Upper lobe of right lung (tissue), 1 donor: ENCODE results near the gene NDST1. TPM values are rescaled to one million over a fixed set of nuclear protein-coding genes. Genes with fewer than 3 reads are reported as not detected.

Experiments
- ATAC-seq: fragments of 200-7000 bp; cut with Tn5 transposase; one replicate; pipeline ENCODE4 v1.9.1; 2020; ENCODE audit warnings: mild to moderate bottlenecking, moderate library complexity
- DNase-seq: peaks from one replicate; pipeline ENCODE4 v3.0.0-alpha.2; 2020
- H3K27ac ChIP-seq: fragments of 200-600 bp; one replicate; pipeline ENCODE4 v1.8.0; 2022
- H3K27me3 ChIP-seq: fragments of 200-600 bp; one replicate; pipeline ENCODE4 v1.8.0; 2022; ENCODE audit warnings: mild to moderate bottlenecking
- H3K36me3 ChIP-seq: fragments of 200-600 bp; one replicate; pipeline ENCODE4 v1.8.0; 2022
- H3K4me1 ChIP-seq: fragments of 200-600 bp; one replicate; pipeline ENCODE4 v1.8.0; 2022
- H3K4me3 ChIP-seq: fragments of 200-600 bp; one replicate; pipeline ENCODE4 v1.8.0; 2022; ENCODE audit warnings: mild to moderate bottlenecking
- H3K9me3 ChIP-seq: fragments of 200-600 bp; one replicate; pipeline ENCODE4 v1.8.0; 2022
- intact Hi-C: fragments of 100-400 bp; cut with DNase I; formaldehyde crosslinking; loops from one replicate; pipeline ENCODE4 v1.11.0; 2022
- total RNA-seq: library from RNA; stranded (reverse); fragmentation: NEBNext Ultra II Directional; extraction: Animal tissue kit (Norgen Biotek cat#: 25700); gene quantifications from one replicate; pipeline ENCODE4 v1.2.1, GENCODE V29; 2021
- TF ChIP-seq, protein P1 (sequence below): fragments of 200-600 bp; IDR thresholded peaks from one replicate; pipeline ENCODE4 v1.8.0; 2022; ENCODE audit warnings: antibody characterized with exemption
- donor health status: DM: no; HTN: yes; CAD: no; lungs with severe emphysema.

Gene NDST1
- total RNA-seq, 1 donor from 2014 or later, result 143 TPM

DNA sequence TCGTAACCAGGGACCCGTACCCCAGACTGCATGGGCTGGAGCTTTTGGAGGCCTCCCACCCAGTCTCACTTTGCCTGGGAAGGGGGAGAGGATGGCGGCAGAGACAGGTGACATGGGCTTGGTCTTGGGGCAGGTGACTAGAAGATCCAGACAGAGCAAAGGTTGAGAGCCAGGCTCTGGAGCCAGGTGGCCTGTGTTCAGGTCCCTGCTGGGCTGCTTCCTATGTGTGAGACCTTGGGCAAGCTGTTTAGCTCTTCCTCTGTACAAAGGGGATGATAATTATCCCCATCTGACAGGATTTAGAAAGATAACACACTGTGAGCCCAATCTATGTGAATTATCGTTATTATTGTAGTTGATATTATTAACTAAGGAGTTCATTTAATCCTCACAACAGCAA lies 16.1 kb upstream of the NDST1 start:
- ATAC-seq (no peak), DNase-seq (no peak)
- no peaks in the 10 kb centered on the region for H3K27me3 ChIP-seq
- H3K27ac ChIP-seq, result peak overlapping the region; percentile 91
- peaks cover 7% of the 10 kb centered on the region for H3K36me3 ChIP-seq
- peaks cover 74% of the 10 kb centered on the region for H3K4me1 ChIP-seq
- H3K9me3 ChIP-seq, result no peaks in the 10 kb centered on the region
- TF ChIP-seq, protein P1, sequence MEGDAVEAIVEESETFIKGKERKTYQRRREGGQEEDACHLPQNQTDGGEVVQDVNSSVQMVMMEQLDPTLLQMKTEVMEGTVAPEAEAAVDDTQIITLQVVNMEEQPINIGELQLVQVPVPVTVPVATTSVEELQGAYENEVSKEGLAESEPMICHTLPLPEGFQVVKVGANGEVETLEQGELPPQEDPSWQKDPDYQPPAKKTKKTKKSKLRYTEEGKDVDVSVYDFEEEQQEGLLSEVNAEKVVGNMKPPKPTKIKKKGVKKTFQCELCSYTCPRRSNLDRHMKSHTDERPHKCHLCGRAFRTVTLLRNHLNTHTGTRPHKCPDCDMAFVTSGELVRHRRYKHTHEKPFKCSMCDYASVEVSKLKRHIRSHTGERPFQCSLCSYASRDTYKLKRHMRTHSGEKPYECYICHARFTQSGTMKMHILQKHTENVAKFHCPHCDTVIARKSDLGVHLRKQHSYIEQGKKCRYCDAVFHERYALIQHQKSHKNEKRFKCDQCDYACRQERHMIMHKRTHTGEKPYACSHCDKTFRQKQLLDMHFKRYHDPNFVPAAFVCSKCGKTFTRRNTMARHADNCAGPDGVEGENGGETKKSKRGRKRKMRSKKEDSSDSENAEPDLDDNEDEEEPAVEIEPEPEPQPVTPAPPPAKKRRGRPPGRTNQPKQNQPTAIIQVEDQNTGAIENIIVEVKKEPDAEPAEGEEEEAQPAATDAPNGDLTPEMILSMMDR, result no peak
- no peak overlapping the region for H3K4me3 ChIP-seq
- intact Hi-C loops, result no loop called here

DNA sequence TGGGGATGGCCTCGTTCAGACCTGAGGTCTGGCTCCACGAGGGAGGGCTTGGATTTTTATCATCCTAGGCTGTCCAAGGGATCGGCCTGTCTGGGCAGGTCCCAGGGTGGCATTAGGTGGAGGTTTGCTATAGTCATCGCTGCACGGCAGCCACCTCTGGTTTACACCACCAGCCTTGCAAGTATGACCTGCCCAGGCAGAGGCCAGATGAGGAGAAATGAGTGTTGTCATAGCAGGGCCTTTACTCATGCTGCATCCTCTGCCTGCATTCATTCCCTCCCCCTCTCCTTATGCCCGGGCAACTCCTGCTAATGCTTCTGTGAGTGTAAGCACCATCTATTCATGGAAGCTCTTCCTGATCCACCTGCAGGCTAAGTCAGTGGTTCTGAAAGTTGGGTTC lies 15.3 kb upstream of the NDST1 start:
- H3K36me3 ChIP-seq, result peaks cover 7% of the 10 kb centered on the region
- no peaks in the 10 kb centered on the region for H3K9me3 ChIP-seq
- TF ChIP-seq, protein P1, result no peak
- DNase-seq (no peak), ATAC-seq (no peak)
- H3K27me3 ChIP-seq, result no peaks in the 10 kb centered on the region
- peaks cover 75% of the 10 kb centered on the region for H3K4me1 ChIP-seq
- H3K4me3 ChIP-seq, result no peak overlapping the region
- intact Hi-C loops, result no loop called here
- peak overlapping the region; percentile 91 for H3K27ac ChIP-seq

DNA sequence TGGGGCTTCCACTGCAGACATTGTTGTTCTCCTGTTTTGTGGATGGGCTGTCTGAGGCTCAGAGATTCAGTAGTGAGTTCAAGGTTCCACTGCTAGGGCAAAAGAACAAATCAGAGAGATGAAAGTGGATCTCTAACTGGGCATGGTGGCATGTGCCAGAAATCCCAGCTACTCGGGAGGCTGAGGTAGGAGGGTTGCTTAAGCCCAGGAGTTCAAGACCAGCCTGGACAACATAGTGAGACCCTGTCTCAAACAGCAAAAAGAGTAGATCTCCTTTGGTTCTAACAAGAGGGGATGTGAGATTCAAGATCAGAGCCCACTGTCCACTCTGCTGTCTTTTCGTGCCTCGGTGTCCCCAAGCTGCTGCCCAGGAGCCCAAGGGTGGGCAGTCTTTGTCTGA lies 11.8 kb upstream of the NDST1 start:
- Histone ChIP-seq H3K36me3 (peaks cover 7% of the 10 kb centered on the region), H3K4me1 (peaks cover 71% of the 10 kb centered on the region), H3K27me3 (no peaks in the 10 kb centered on the region), H3K4me3 (no peak overlapping the region), H3K27ac (peak overlapping the region; percentile 69), H3K9me3 (no peaks in the 10 kb centered on the region)
- intact Hi-C loops, result no loop called here
- no peak for ATAC-seq
- TF ChIP-seq, protein P1, result no peak
- no peak for DNase-seq

DNA sequence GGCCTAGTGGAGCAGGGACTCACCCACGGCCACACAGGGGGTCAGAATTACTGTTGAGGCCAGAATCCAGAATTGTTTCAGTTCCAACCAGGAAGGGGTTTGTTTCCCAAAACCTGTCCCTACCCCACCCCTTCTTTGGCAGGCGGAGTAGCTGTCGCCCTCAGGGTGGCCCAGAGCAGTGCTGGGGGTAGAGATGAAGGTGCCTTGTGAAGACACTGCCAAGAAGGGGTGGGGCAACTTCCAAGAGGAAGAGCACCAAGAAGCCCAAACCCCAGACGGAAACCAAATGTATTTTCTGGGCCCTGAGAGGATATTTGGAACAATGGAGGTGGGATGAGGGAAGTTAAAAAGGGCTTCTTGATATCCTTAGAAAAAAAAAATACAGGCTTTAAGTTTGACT lies 11.4 kb upstream of the NDST1 start:
- intact Hi-C loops, result no loop called here
- Histone ChIP-seq H3K9me3 (no peaks in the 10 kb centered on the region), H3K4me1 (peaks cover 71% of the 10 kb centered on the region), H3K36me3 (peaks cover 7% of the 10 kb centered on the region), H3K4me3 (no peak overlapping the region), H3K27ac (peak overlapping the region; percentile 69), H3K27me3 (no peaks in the 10 kb centered on the region)
- TF ChIP-seq, protein P1, result no peak
- ATAC-seq (no peak), DNase-seq (no peak)

DNA sequence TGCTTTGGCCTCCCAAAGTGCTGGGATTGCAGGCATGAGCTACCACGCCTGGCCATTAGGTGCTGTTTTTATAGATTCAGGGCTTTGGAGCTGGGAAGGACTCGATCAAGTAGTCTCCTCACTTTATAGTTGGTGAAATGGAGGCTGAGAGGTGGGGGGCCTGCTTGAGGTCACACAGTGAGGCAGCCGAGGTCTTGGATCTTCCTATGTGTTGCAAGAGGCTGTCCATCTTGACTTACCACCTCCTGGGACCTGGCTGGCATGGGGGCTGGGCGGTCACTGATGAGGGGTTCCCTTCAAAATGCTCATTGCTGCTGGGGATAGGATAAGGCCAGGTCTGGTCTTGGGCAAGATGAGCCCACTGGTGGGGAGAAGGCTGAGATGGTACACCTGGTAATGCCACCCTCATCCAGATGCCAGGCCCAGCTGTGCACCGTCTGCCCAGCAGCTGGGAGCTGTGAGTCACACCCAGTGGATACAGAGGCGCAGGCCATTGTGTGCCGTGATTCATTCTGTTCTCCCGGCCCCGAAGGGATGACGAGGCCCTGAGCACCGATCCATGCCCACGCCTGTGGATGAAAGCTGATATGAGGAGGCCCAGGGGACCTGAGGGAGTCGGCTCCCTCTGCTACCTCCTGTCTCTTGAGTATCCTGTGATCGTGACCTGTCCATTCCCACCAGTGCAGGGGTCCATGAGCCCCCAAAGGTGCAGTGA lies 10.5 kb upstream of the NDST1 start:
- peak overlapping the region; percentile 69 for H3K27ac ChIP-seq
- H3K4me3 ChIP-seq, result no peak overlapping the region
- intact Hi-C loops, result no loop called here
- TF ChIP-seq, protein P1, result no peak
- no peak for DNase-seq
- no peaks in the 10 kb centered on the region for H3K27me3 ChIP-seq
- peaks cover 3% of the 10 kb centered on the region for H3K36me3 ChIP-seq
- peaks cover 71% of the 10 kb centered on the region for H3K4me1 ChIP-seq
- no peaks in the 10 kb centered on the region for H3K9me3 ChIP-seq
- peak; percentile 68 for ATAC-seq

DNA sequence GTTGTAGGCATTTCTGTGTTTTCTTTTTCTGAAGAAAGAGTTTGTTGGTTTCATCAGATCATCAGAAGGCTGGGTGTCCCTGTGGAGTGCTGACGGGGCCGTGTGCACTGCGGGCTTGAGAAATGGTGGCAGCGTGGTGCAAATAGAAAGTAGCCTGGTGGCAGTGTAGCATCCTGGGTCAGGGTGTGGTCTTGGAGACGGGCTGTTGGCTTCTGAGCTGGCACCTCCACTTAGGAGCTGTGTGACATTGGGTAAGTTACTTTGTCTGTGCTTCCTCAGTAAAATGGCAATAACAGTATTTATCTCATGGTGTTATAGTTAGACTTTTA lies 10.0 kb upstream of the NDST1 start:
- Histone ChIP-seq H3K4me1 (peaks cover 71% of the 10 kb centered on the region), H3K4me3 (no peak overlapping the region), H3K27ac (peak overlapping the region; percentile 69), H3K27me3 (no peaks in the 10 kb centered on the region), H3K36me3 (no peaks in the 10 kb centered on the region), H3K9me3 (no peaks in the 10 kb centered on the region)
- intact Hi-C loops, result no loop called here
- ATAC-seq (no peak), DNase-seq (no peak)
- TF ChIP-seq, protein P1, result no peak
